Uterus (tissue), 4 donors: ENCODE data around the gene VSTM2L. TPM values are rescaled to one million over a fixed set of nuclear protein-coding genes. Genes with fewer than 3 reads are reported as not detected.

Source experiments
- DNase-seq, 2 donors: peaks; one replicate each; pipeline ENCODE4 v3.0.0-alpha.2; 2019 to 2020
- H3K27ac ChIP-seq, 2 donors: fragments of 200-600 bp; sonication (generic); 1 replicate in 1 of 2; 2 replicates in 1 of 2; pipeline ENCODE4 v1.5.1; 2016 to 2018
- H3K27me3 ChIP-seq, 2 donors: fragments of 200-600 bp; sonication (generic); one replicate each; pipeline ENCODE4 v1.5.1; 2018 to 2019; ENCODE audit warnings: control low read depth in 1 of 2
- H3K36me3 ChIP-seq, 2 donors: fragments of 200-600 bp; sonication (generic); one replicate each; pipeline ENCODE4 v1.5.1; 2019; ENCODE audit warnings: control low read depth in 1 of 2
- H3K4me1 ChIP-seq, 2 donors: fragments of 200-600 bp; sonication (generic); one replicate each; pipeline ENCODE4 v1.5.1; 2018 to 2019; ENCODE audit warnings: control low read depth in 1 of 2
- H3K4me3 ChIP-seq, 2 donors: fragments of 200-600 bp; sonication (generic); 1 replicate in 1 of 2; 2 replicates in 1 of 2; pipeline ENCODE4 v1.5.1; 2018 to 2019; ENCODE audit warnings: mild to moderate bottlenecking in 1 of 2
- H3K9me3 ChIP-seq, 2 donors: fragments of 200-600 bp; sonication (generic); one replicate each; pipeline ENCODE4 v1.5.1; 2019; ENCODE audit warnings: control low read depth in 1 of 2
- CTCF ChIP-seq, 4 experiments: fragments of 200-600 bp in 2 of 4; fragments of 450-650 bp in 2 of 4; sonication (generic) in 2 of 4; IDR thresholded peaks; one replicate each; pipeline ENCODE4 v1.5.1; 2016 to 2019; ENCODE audit warnings: antibody characterized with exemption in 4 of 4, mild to moderate bottlenecking in 2 of 4, moderate library complexity in 1 of 4
- POLR2A ChIP-seq, 2 donors: fragments of 450-650 bp; IDR thresholded peaks; one replicate each; pipeline ENCODE4 v1.6.1; 2016; ENCODE audit warnings: antibody characterized with exemption in 2 of 2, mild to moderate bottlenecking in 1 of 2, moderate library complexity in 1 of 2
- intact Hi-C: fragments of 100-400 bp; cut with DNase I; formaldehyde crosslinking; loops from one replicate; pipeline ENCODE4 v1.15.1; 2023; ENCODE audit warnings: low total_unique reads
- total RNA-seq, 4 donors: library from RNA; depleted of rRNA in 3 of 4; stranded (reverse); fragments of >200 nt in 3 of 4; gene quantifications; one replicate each; pipeline versions ENCODE4 v1.1.0 to v1.2.4, GENCODE V29; 2014 to 2023
- donor health status: DM: yes; HTN: yes; CAD: no.

The VSTM2L gene
- total RNA-seq, 4 donors from 2014 or later = 0.29 to 5.7 (median 0.73) TPM

- no peak overlapping the region for H3K4me3 ChIP-seq
- intact Hi-C loops = no loop called here
- H3K36me3 ChIP-seq = no peaks in the 10 kb centered on the region
- no peaks in the 10 kb centered on the region for H3K27me3 ChIP-seq
- no peaks in the 10 kb centered on the region for H3K4me1 ChIP-seq
- H3K9me3 ChIP-seq = no peaks in the 10 kb centered on the region
- no peak for DNase-seq
- TF ChIP-seq POLR2A (IDR thresholded peaks at IDR 0.05) (no peak), CTCF (IDR thresholded peaks at IDR 0.05) (no peak)
- no peak overlapping the region for H3K27ac ChIP-seq
Measured at GRCh38 chr20:37869334-37869861, 33.5 kb upstream of the VSTM2L start.

GRCh38 chr20:37870294-37870693, 32.6 kb upstream of the VSTM2L start:
- Histone ChIP-seq H3K27ac (no peak overlapping the region), H3K9me3 (no peaks in the 10 kb centered on the region), H3K4me3 (no peak overlapping the region), H3K4me1 (no peaks in the 10 kb centered on the region), H3K27me3 (no peaks in the 10 kb centered on the region), H3K36me3 (no peaks in the 10 kb centered on the region)
- TF ChIP-seq POLR2A (IDR thresholded peaks at IDR 0.05) = no peak
- no peak for TF ChIP-seq CTCF (IDR thresholded peaks at IDR 0.05)
- no peak for DNase-seq
- intact Hi-C loops = no loop called here

DNA sequence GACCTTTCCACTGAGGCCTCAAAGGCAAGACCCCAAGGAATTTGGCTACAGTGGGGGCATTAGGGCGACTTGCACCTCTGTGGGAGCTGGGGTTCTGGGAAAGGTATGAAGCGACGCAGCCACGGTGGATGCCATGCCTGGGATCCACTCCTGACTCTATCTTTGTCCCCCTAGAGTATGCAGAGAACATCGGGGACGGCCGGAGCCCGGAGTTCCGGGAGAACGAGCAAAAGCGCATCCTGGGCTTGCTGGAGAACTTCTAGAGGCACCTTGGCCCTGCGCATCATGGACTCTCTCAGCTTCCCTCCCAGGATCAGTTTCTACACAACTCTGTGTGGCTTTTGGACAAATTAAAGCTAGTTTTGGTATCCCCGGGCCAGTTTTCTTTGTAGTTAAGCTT, 31.2 kb upstream of the VSTM2L start:
- no peaks in the 10 kb centered on the region for H3K9me3 ChIP-seq
- no peak overlapping the region for H3K4me3 ChIP-seq
- no peak overlapping the region for H3K27ac ChIP-seq
- H3K36me3 ChIP-seq = no peaks in the 10 kb centered on the region
- no peaks in the 10 kb centered on the region for H3K27me3 ChIP-seq
- no peak for TF ChIP-seq POLR2A (IDR thresholded peaks at IDR 0.05)
- TF ChIP-seq CTCF (IDR thresholded peaks at IDR 0.05) = no peak
- intact Hi-C loops = no loop called here
- DNase-seq = no peak
- no peaks in the 10 kb centered on the region for H3K4me1 ChIP-seq

GRCh38 chr20:37872161-37872560, 30.8 kb upstream of the VSTM2L start:
- TF ChIP-seq POLR2A (IDR thresholded peaks at IDR 0.05) = no peak
- Histone ChIP-seq H3K36me3 (no peaks in the 10 kb centered on the region), H3K27ac (no peak overlapping the region), H3K4me1 (no peaks in the 10 kb centered on the region), H3K27me3 (no peaks in the 10 kb centered on the region), H3K9me3 (no peaks in the 10 kb centered on the region), H3K4me3 (no peak overlapping the region)
- intact Hi-C loops = no loop called here
- no peak for DNase-seq

- no peaks in the 10 kb centered on the region for H3K4me1 ChIP-seq
- no peak for TF ChIP-seq POLR2A (IDR thresholded peaks at IDR 0.05)
- no peaks in the 10 kb centered on the region for H3K36me3 ChIP-seq
- intact Hi-C loops = no loop called here
- H3K4me3 ChIP-seq = no peak overlapping the region
- no peak for DNase-seq
- H3K9me3 ChIP-seq = no peaks in the 10 kb centered on the region
- H3K27ac ChIP-seq = no peak overlapping the region
- no peaks in the 10 kb centered on the region for H3K27me3 ChIP-seq
Measured at GRCh38 chr20:37873884-37874283, 29.0 kb upstream of the VSTM2L start.

GRCh38 chr20:37875460-37876175, 27.3 kb upstream of the VSTM2L start:
- H3K4me1 ChIP-seq = no peaks in the 10 kb centered on the region
- no peak overlapping the region for H3K4me3 ChIP-seq
- no peak for TF ChIP-seq POLR2A (IDR thresholded peaks at IDR 0.05)
- no peak for TF ChIP-seq CTCF (IDR thresholded peaks at IDR 0.05)
- H3K36me3 ChIP-seq = no peaks in the 10 kb centered on the region
- intact Hi-C loops = no loop called here
- no peaks in the 10 kb centered on the region for H3K9me3 ChIP-seq
- DNase-seq = no peak
- no peaks in the 10 kb centered on the region for H3K27me3 ChIP-seq
- no peak overlapping the region for H3K27ac ChIP-seq
